Keratinocyte (primary cell): ENCODE data around the gene PSTPIP2. TPM values are rescaled to one million over a fixed set of nuclear protein-coding genes. Genes with fewer than 3 reads are reported as not detected.

ENCODE experiments used
- DNase-seq: peaks from one replicate; pipeline ENCODE4 v3.0.0-alpha.2; 2011; ENCODE audit warnings: low read depth, missing footprints, low spot score
- FAIRE-seq: peaks from 2 replicates; lab custom pipeline; 2011; peaks lifted over from hg19 to GRCh38; lab: Jason Lieb, UNC
- H2AFZ ChIP-seq: 2 replicates; pipeline ENCODE4 v1.6.0; 2012; ENCODE audit warnings: low read length, control low read depth, inconsistent platforms; ENCODE audit not compliant: control insufficient read depth
- H3K27ac ChIP-seq: 2 replicates; pipeline ENCODE4 v1.5.1; 2011; ENCODE audit warnings: low read length; ENCODE audit not compliant: control insufficient read depth, insufficient read depth
- H3K27me3 ChIP-seq: 3 replicates; pipeline ENCODE4 v1.6.0; 2011; ENCODE audit warnings: low read length; ENCODE audit not compliant: control insufficient read depth, insufficient read depth; ENCODE audit errors: extremely low read depth
- H3K36me3 ChIP-seq, 2 experiments: 2 replicates in 1 of 2; 3 replicates in 1 of 2; pipeline ENCODE4 v1.5.1; 2011; ENCODE audit warnings: low read length in 2 of 2, mild to moderate bottlenecking in 1 of 2; ENCODE audit not compliant: control insufficient read depth in 2 of 2, insufficient read depth in 2 of 2; ENCODE audit errors: extremely low read depth in 1 of 2
- H3K4me1 ChIP-seq: 3 replicates; pipeline ENCODE4 v1.5.1; 2011; ENCODE audit warnings: low read length; ENCODE audit not compliant: control insufficient read depth, insufficient read depth; ENCODE audit errors: extremely low read depth
- H3K4me2 ChIP-seq: 3 replicates; pipeline ENCODE4 v1.6.0; 2011; ENCODE audit warnings: low read depth, low read length; ENCODE audit not compliant: control insufficient read depth, insufficient read depth; ENCODE audit errors: extremely low read depth
- H3K4me3 ChIP-seq, 3 experiments: fragments of 200-600 bp in 1 of 3; sonication (generic) in 1 of 3; 2 replicates in 2 of 3; 3 replicates in 1 of 3; pipeline ENCODE4 v1.5.1; 2011 to 2016; ENCODE audit warnings: low read length in 3 of 3, mild to moderate bottlenecking in 3 of 3, control low read depth in 2 of 3, inconsistent platforms in 1 of 3, low read depth in 1 of 3, mixed read lengths in 1 of 3, mixed run types in 1 of 3, moderate library complexity in 1 of 3; ENCODE audit not compliant: control insufficient read depth in 2 of 3, insufficient read depth in 2 of 3; ENCODE audit errors: extremely low read depth in 1 of 3
- H3K79me2 ChIP-seq: 2 replicates; pipeline ENCODE4 v1.6.0; 2012; ENCODE audit warnings: low read length; ENCODE audit not compliant: control insufficient read depth, insufficient read depth
- H3K9ac ChIP-seq: 3 replicates; pipeline ENCODE4 v1.6.0; 2011; ENCODE audit warnings: low read length; ENCODE audit not compliant: control insufficient read depth, insufficient read depth; ENCODE audit errors: extremely low read depth
- H3K9me1 ChIP-seq: 3 replicates; pipeline ENCODE4 v1.6.0; 2011; ENCODE audit warnings: low read length; ENCODE audit not compliant: control insufficient read depth, insufficient read depth; ENCODE audit errors: extremely low read depth
- H3K9me3 ChIP-seq: 2 replicates; pipeline ENCODE4 v1.5.1; 2012; ENCODE audit warnings: low read depth, low read length; ENCODE audit not compliant: control insufficient read depth
- H4K20me1 ChIP-seq: 3 replicates; pipeline ENCODE4 v1.6.0; 2011; ENCODE audit warnings: low read length; ENCODE audit not compliant: control insufficient read depth, insufficient read depth; ENCODE audit errors: extremely low read depth
- EZH2 ChIP-seq: IDR thresholded peaks from one replicate; pipeline ENCODE4 v1.6.1; 2012; ENCODE audit warnings: inconsistent platforms, mild to moderate bottlenecking, low read length, moderate library complexity
- dilution Hi-C: fragments of 300-500 bp; cut with MboI; formaldehyde crosslinking; loops from one replicate; pipeline ENCODE4 v1.7.0; 2020; ENCODE audit warnings: low sequenced_read_pairs; ENCODE audit not compliant: extremely low pct_ligation_motif_present
- polyA plus RNA-seq, 5 experiments: library from polyadenylated mRNA; depleted of rRNA in 3 of 5; stranded (reverse) in 3 of 5; stranded (forward) in 1 of 5; unstranded in 1 of 5; fragments of >200 nt; gene quantifications; 1 replicate in 1 of 5; 2 replicates in 3 of 5; 3 replicates in 1 of 5; pipeline versions ENCODE4 v1.2.1 to v1.2.3, GENCODE V29; 2011 to 2012; ENCODE audit warnings: missing spikeins in 2 of 5, low read depth in 1 of 5, low replicate concordance in 1 of 5
- TF ChIP-seq, protein P1 (sequence below), 3 experiments: IDR thresholded peaks in 1 of 3; conservative IDR thresholded peaks in 1 of 3; optimal IDR thresholded peaks in 1 of 3; 2 replicates in 2 of 3; 3 replicates in 1 of 3; pipeline versions ENCODE3 to v1.5.1; 2011; ENCODE audit warnings: low read length in 3 of 3, mild to moderate bottlenecking in 3 of 3, moderate library complexity in 2 of 3, control low read depth in 1 of 3, inconsistent platforms in 1 of 3; ENCODE audit not compliant: insufficient read depth in 2 of 3; ENCODE audit errors: extremely low read depth in 1 of 3

The PSTPIP2 gene
- polyA plus RNA-seq, 1 donor (not counting 4 experiments of a cell fraction or from before 2014, with no cell fraction given): 27.3 TPM

DNA sequence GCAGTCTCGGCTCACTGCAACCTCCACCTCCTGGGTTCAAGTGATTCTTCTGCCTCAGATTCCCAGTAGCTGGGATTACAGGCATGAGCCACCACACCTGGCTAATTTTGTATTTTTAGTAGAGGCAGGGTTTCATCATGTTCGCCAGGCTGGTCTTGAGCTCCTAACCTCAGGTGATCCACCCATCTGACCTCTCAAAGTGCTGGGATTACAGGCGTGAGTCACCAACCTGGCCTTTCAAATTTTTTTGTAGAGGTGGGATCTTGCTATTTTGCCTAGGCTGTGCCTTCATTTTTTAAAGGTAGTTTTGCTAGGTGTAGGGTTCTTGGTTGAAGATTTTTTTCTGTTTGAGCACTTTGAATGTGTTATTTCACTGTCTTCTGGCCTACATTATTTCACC lies 38.3 kb upstream of the PSTPIP2 start:
- dilution Hi-C loops: no loop called here
- Histone ChIP-seq H3K27ac (no peak overlapping the region), H3K36me3 (no peaks in the 10 kb centered on the region), H3K79me2 (no peaks in the 10 kb centered on the region), H3K27me3 (no peaks in the 10 kb centered on the region), H4K20me1 (no peaks in the 10 kb centered on the region), H2AFZ (no peak overlapping the region), H3K9ac (no peak overlapping the region), H3K4me3 (no peak overlapping the region), H3K4me1 (peaks cover 3% of the 10 kb centered on the region), H3K4me2 (no peak overlapping the region), H3K9me3 (no peaks in the 10 kb centered on the region), H3K9me1 (no peaks in the 10 kb centered on the region)
- no peak for TF ChIP-seq EZH2
- TF ChIP-seq, protein P1, sequence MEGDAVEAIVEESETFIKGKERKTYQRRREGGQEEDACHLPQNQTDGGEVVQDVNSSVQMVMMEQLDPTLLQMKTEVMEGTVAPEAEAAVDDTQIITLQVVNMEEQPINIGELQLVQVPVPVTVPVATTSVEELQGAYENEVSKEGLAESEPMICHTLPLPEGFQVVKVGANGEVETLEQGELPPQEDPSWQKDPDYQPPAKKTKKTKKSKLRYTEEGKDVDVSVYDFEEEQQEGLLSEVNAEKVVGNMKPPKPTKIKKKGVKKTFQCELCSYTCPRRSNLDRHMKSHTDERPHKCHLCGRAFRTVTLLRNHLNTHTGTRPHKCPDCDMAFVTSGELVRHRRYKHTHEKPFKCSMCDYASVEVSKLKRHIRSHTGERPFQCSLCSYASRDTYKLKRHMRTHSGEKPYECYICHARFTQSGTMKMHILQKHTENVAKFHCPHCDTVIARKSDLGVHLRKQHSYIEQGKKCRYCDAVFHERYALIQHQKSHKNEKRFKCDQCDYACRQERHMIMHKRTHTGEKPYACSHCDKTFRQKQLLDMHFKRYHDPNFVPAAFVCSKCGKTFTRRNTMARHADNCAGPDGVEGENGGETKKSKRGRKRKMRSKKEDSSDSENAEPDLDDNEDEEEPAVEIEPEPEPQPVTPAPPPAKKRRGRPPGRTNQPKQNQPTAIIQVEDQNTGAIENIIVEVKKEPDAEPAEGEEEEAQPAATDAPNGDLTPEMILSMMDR (optimal IDR thresholded peaks at IDR 0.05 in 1 of 3, IDR thresholded peaks at IDR 0.05 in 1 of 3, conservative IDR thresholded peaks at IDR 0.05 in 1 of 3; ENCODE audit: extremely low read depth in 1 of 3, insufficient read depth in 2 of 3, low read length in 3 of 3): no peak
- DNase-seq (no peak), FAIRE-seq (no peak)

DNA sequence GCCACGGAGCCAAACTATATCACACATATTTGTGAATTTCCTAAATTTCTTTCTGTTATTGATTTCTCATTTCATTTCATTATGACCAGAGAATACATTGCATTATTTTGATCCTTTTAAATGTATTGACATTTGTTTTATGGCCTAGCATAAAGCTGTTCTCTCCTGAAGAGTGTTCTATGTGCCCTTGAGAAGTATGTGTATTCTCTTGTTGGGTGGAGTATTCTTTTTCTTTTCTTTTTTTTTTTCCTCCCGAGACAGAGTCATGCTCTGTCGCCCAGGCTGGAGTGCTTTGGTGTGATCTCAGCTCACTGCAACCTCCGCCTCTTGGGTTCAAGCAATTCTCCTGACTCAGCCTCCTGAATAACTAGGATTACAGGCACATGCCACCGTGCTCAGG lies 37.3 kb upstream of the PSTPIP2 start:
- H3K9me3 ChIP-seq: no peaks in the 10 kb centered on the region
- FAIRE-seq (no peak), DNase-seq (no peak)
- H3K27ac ChIP-seq: no peak overlapping the region
- peaks cover 3% of the 10 kb centered on the region for H3K79me2 ChIP-seq
- peaks cover 3% of the 10 kb centered on the region for H3K4me1 ChIP-seq
- no peaks in the 10 kb centered on the region for H4K20me1 ChIP-seq
- H3K4me2 ChIP-seq: no peak overlapping the region
- no peaks in the 10 kb centered on the region for H3K27me3 ChIP-seq
- no peaks in the 10 kb centered on the region for H3K9me1 ChIP-seq
- H3K4me3 ChIP-seq: no peak overlapping the region
- H3K36me3 ChIP-seq: no peaks in the 10 kb centered on the region
- dilution Hi-C loops: no loop called here
- H3K9ac ChIP-seq: no peak overlapping the region
- TF ChIP-seq EZH2: no peak
- TF ChIP-seq, protein P1 (optimal IDR thresholded peaks at IDR 0.05 in 1 of 3, IDR thresholded peaks at IDR 0.05 in 1 of 3, conservative IDR thresholded peaks at IDR 0.05 in 1 of 3; ENCODE audit: extremely low read depth in 1 of 3, insufficient read depth in 2 of 3, low read length in 3 of 3): no peak
- H2AFZ ChIP-seq: no peak overlapping the region
